Measurements from ENCODE around the gene PIGR. TPM values are rescaled to one million over a fixed set of nuclear protein-coding genes. Genes with fewer than 3 reads are reported as not detected.

Gene PIGR
- polyA plus RNA-seq, 2 of the 4 experiments (the other 2 are of a cell fraction) = 0.01 TPM; not detected in 1

- peak overlapping the region; percentile 13 to 73; a peak in 5 of 6 replicates for H3K27ac ChIP-seq
- POLR2A ChIA-PET = interaction anchor here (0.6 kb wide), 1 partner anchor 918 kb away, joined by 5 read pairs; no protein-coding TSS in a partner anchor
- H3K4me1 ChIP-seq = peaks cover 23% of the 10 kb centered on the region
- DNase-seq (ENCODE audit: low read depth in 1 of 2, low spot score in 1 of 2) = peak; percentile 71 to 77
- ATAC-seq = peak; percentile 57 to 79
- H3K4me2 ChIP-seq = peak overlapping the region; percentile 23; the same call in 2 of the 3 replicates
- FAIRE-seq = no peak
- CTCF ChIA-PET = interaction anchor here (0.8 to 5.1 kb wide), 10 partner anchors 7 to 274 kb away, joined by 3 to 50 read pairs (median 4); partner anchors contain the start of gene IL24
- H3K9me3 ChIP-seq = no peaks in the 10 kb centered on the region
- H3K4me3 ChIP-seq = no peak overlapping the region
- 4% methylated on average over 4 of the region's 4 CpGs for WGBS (ENCODE audit: missing lambda C conversion rate)
- TF ChIP-seq TP53 (CRISPR knock-in tag; IDR thresholded peaks at IDR 0.05) (no peak), ESRRA (IDR thresholded peaks at IDR 0.05; ENCODE audit: borderline replicate concordance, low read length) (no peak), NR3C1 (IDR thresholded peaks at IDR 0.05) (no peak), KDM5A (IDR thresholded peaks at IDR 0.05) (no peak), ATOH8 (CRISPR knock-in tag; IDR thresholded peaks at IDR 0.05; ENCODE audit: low read depth) (no peak), TFCP2L1 (CRISPR knock-in tag; IDR thresholded peaks at IDR 0.05) (no peak), E2F6 (IDR thresholded peaks at IDR 0.05; ENCODE audit: borderline replicate concordance, low read depth) (0 out of 2 replicates have a peak, but pooled peaks have one; percentile 21), ELK1 (IDR thresholded peaks at IDR 0.05; ENCODE audit: low read depth, low read length) (no peak), SMC3 (IDR thresholded peaks at IDR 0.05) (no peak), NPAS2 (CRISPR knock-in tag; IDR thresholded peaks at IDR 0.05; ENCODE audit: borderline replicate concordance) (no peak), HEYL (CRISPR knock-in tag; IDR thresholded peaks at IDR 0.05) (no peak), CTCF (IDR thresholded peaks at IDR 0.05) (no peak), RCOR1 (IDR thresholded peaks at IDR 0.05; ENCODE audit: low read depth, low read length) (no peak), ZC3H11A (IDR thresholded peaks at IDR 0.05) (no peak), PHF8 (IDR thresholded peaks at IDR 0.05; ENCODE audit: borderline replicate concordance, low read depth) (no peak), MAZ (IDR thresholded peaks at IDR 0.05; ENCODE audit: borderline replicate concordance, low read depth, low read length) (no peak), CEBPB (IDR thresholded peaks at IDR 0.05) (no peak), JUN (IDR thresholded peaks at IDR 0.05) (no peak), BHLHE40 (IDR thresholded peaks at IDR 0.05; ENCODE audit: low read depth, low read length) (no peak), HES2 (IDR thresholded peaks at IDR 0.05) (no peak), GATA3 (IDR thresholded peaks at IDR 0.05; ENCODE audit: borderline replicate concordance) (peak; percentile 42; the same call in 1 of the 2 replicates), MYC (IDR thresholded peaks at IDR 0.05; ENCODE audit: borderline replicate concordance, low read length) (no peak), USF2 (IDR thresholded peaks at IDR 0.05) (no peak), EP300 (IDR thresholded peaks at IDR 0.05) (no peak), RARB (CRISPR knock-in tag; IDR thresholded peaks at IDR 0.05) (no peak), HMGXB4 (CRISPR knock-in tag; IDR thresholded peaks at IDR 0.05; ENCODE audit: borderline replicate concordance) (no peak), BCL3 (IDR thresholded peaks at IDR 0.05) (no peak), FOXS1 (CRISPR knock-in tag; IDR thresholded peaks at IDR 0.05) (no peak), PBX3 (IDR thresholded peaks at IDR 0.05) (no peak)
Observed at GRCh38 chr1:206905295-206906164, 40.7 kb downstream of the PIGR start.
